GM12872 (cell line): Measurements from ENCODE around the gene DPP4.

ENCODE experiments used
- CTCF ChIP-seq: IDR thresholded peaks from 3 replicates; pipeline ENCODE4 v1.5.1; 2011; ENCODE audit warnings: low read depth, mild to moderate bottlenecking, low read length, moderate library complexity; ENCODE audit not compliant: insufficient read depth

DPP4 gene

GRCh38 chr2:162092658-162093556, 18.9 kb upstream of the DPP4 start:
- no peak for TF ChIP-seq CTCF

DNA sequence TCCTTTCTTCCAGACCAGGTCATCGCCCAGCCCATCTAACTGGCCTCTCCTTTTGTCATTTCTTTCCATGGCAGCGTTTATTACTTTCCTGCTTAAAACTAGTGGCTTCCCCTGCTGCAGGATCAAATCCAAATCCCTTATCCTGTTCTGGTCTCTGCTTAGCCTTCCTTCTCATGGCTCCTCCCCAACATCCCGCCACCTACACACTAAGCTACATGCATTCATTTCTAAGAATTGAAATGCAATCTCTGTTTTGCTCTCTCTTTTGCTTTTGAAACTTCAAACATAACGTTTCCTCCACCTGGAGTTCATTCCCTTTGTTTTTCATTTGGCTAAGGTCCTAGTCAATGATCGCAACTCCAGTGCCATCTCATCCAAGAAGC, 18.0 kb upstream of the DPP4 start:
- no peak for TF ChIP-seq CTCF

GRCh38 chr2:162091325-162092007, 17.5 kb upstream of the DPP4 start:
- 0 out of 3 replicates have a peak, but pooled peaks have one; percentile 23 for TF ChIP-seq CTCF

DNA sequence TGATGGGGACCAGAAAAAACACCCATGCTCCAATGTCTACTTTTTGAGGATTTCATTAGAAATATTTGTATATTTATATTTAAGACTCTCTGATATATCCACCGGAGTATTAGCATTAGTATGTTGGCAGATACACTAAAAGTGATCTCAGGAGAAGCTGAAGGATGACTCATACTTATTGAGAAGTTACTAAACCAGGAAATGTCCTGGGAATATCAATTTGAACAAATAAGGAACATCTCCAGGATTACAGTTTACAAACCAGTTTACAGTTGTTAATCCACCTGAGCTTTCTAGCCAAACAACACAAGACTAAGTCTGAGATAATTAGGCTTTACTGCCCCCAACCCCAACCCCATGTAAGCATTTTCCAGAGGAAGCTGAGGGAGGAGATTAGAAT, 16.1 kb upstream of the DPP4 start:
- TF ChIP-seq CTCF: no peak

GRCh38 chr2:162086904-162087303, 12.9 kb upstream of the DPP4 start:
- no peak for TF ChIP-seq CTCF

DNA sequence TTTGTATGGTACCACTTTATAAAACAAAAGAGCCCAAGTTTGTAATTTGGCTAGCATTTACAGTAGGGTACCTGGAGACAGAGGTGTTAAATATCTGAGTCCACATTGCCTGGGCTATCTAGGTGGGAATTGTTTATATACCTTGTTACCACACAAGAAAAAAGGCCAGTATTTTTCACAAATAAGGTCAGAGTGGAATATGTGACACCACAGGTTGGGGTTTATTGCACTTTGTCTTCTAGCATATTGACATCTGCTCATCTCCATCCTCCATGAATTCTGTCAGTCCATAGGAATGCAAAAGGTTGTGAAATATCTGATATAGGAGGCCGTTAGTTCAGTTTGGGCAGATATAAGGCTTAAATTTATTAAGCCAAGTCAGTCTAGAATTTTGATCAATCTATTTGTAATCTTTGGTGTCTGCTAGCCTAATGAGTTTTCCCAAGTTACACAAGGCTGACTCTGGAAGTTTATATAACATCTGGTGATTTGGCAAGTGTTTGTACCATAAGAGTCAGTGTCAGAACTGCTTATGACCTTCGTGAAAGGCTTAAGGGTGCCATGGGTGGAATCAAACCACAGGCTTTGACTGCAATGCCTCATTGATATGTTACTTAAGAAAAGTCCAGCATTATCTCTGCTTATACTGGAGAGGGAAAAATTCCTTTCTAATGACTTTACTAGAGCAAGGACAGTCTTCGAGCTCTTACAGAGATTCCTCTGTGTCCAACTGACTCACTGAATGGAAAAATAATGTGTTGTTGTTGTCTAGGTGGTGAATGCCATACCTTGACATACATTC, 11.3 kb upstream of the DPP4 start:
- no peak for TF ChIP-seq CTCF

DNA sequence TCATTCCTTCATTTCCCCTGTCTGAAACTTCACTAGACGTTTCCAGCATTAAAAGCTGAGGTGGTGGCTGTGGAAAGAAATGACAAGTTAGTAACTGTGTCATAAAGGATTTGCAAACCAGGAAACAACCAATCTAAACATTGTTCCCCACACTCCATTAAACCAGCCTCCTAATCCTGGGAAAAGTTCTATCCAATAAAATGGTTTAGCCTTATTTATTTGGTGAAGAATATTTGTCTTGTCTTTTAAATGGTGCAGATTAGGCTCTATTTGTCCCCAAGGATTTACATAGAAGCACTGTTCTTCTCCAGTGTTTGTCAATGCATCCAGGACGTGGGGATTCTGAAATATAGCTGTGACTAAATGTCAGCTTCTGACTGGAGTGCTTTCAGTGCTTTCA, 10.5 kb upstream of the DPP4 start:
- no peak for TF ChIP-seq CTCF
